H9 (cell line): ENCODE data around the gene ADAR. TPM values are rescaled to one million over a fixed set of nuclear protein-coding genes. Genes with fewer than 3 reads are reported as not detected.

Experiments
- DNase-seq: peaks from one replicate; pipeline ENCODE4 v3.0.0-alpha.2; 2017
- H2AFZ ChIP-seq: one replicate; pipeline ENCODE4 v1.6.1; 2013; ENCODE audit warnings: mild to moderate bottlenecking, low read length, control low read depth, moderate library complexity
- H2AK5ac ChIP-seq: 2 replicates; pipeline ENCODE4 v1.6.1; 2013; ENCODE audit warnings: low read length, control low read depth, mixed read lengths; ENCODE audit not compliant: insufficient read length
- H2BK120ac ChIP-seq: one replicate; pipeline ENCODE4 v1.6.1; 2013; ENCODE audit warnings: low read depth, mild to moderate bottlenecking, low read length, control low read depth, inconsistent platforms; ENCODE audit not compliant: poor library complexity, severe bottlenecking
- H2BK12ac ChIP-seq: 2 replicates; pipeline ENCODE4 v1.6.1; 2013; ENCODE audit warnings: low read length, control low read depth, mixed read lengths, low read depth; ENCODE audit not compliant: insufficient read length
- H2BK15ac ChIP-seq: 2 replicates; pipeline ENCODE4 v1.6.1; 2013; ENCODE audit warnings: low read depth, low read length, control low read depth
- H2BK20ac ChIP-seq: one replicate; pipeline ENCODE4 v1.6.1; 2013; ENCODE audit warnings: low read depth, mild to moderate bottlenecking, low read length, control low read depth, inconsistent platforms; ENCODE audit not compliant: poor library complexity, severe bottlenecking
- H2BK5ac ChIP-seq: 2 replicates; pipeline ENCODE4 v1.6.1; 2013; ENCODE audit warnings: low read length, control low read depth, mixed read lengths; ENCODE audit not compliant: insufficient read length
- H3K14ac ChIP-seq: 2 replicates; pipeline ENCODE4 v1.6.1; 2013; ENCODE audit warnings: low read length, control low read depth; ENCODE audit not compliant: insufficient read depth
- H3K18ac ChIP-seq: 2 replicates; pipeline ENCODE4 v1.6.1; 2013; ENCODE audit warnings: low read depth, mild to moderate bottlenecking, mixed read lengths, low read length, control low read depth; ENCODE audit not compliant: insufficient read length
- H3K23ac ChIP-seq: 2 replicates; pipeline ENCODE4 v1.6.1; 2013; ENCODE audit warnings: low read length, control low read depth, mixed read lengths, low read depth; ENCODE audit not compliant: insufficient read length
- H3K23me2 ChIP-seq: 2 replicates; pipeline ENCODE4 v1.6.1; 2013; ENCODE audit warnings: low read depth, mild to moderate bottlenecking, mixed read lengths, low read length, control low read depth; ENCODE audit not compliant: insufficient read length, poor library complexity, severe bottlenecking
- H3K27ac ChIP-seq: 2 replicates; pipeline ENCODE4 v1.5.1; 2013; ENCODE audit warnings: low read length, control low read depth, mixed read lengths, low read depth; ENCODE audit not compliant: insufficient read length
- H3K27me3 ChIP-seq: 2 replicates; pipeline ENCODE4 v1.6.1; 2013; ENCODE audit warnings: low read length, control low read depth, inconsistent platforms; ENCODE audit not compliant: insufficient read depth
- H3K4ac ChIP-seq: 2 replicates; pipeline ENCODE4 v1.6.1; 2013; ENCODE audit warnings: low read depth, mild to moderate bottlenecking, control low read depth, inconsistent platforms, low read length, moderate library complexity
- H3K4me1 ChIP-seq: 2 replicates; pipeline ENCODE4 v1.6.1; 2013; ENCODE audit warnings: low read length, control low read depth, inconsistent platforms; ENCODE audit not compliant: insufficient read depth
- H3K4me2 ChIP-seq: 2 replicates; pipeline ENCODE4 v1.6.1; 2013; ENCODE audit warnings: low read length, control low read depth, mixed read lengths; ENCODE audit not compliant: insufficient read length, insufficient read depth
- H3K56ac ChIP-seq: 2 replicates; pipeline ENCODE4 v1.6.1; 2013; ENCODE audit warnings: low read depth, mild to moderate bottlenecking, mixed read lengths, low read length, control low read depth; ENCODE audit not compliant: insufficient read length
- H3K79me1 ChIP-seq: 2 replicates; pipeline ENCODE4 v1.6.1; 2013; ENCODE audit warnings: low read depth, mild to moderate bottlenecking, moderate library complexity, low read length, control low read depth, inconsistent platforms; ENCODE audit not compliant: insufficient read depth, poor library complexity, severe bottlenecking
- H3K79me2 ChIP-seq: 2 replicates; pipeline ENCODE4 v1.6.1; 2013; ENCODE audit warnings: low read length, control low read depth, inconsistent platforms; ENCODE audit not compliant: insufficient read depth
- H3K9ac ChIP-seq: 2 replicates; pipeline ENCODE4 v1.6.1; 2013; ENCODE audit warnings: low read length, control low read depth, mixed read lengths; ENCODE audit not compliant: insufficient read length; ENCODE audit errors: extremely low read depth
- H3K9me3 ChIP-seq: one replicate; pipeline ENCODE4 v1.6.1; 2013; ENCODE audit warnings: low read depth, low read length, inconsistent platforms; ENCODE audit not compliant: control insufficient read depth
- H3T11ph ChIP-seq: one replicate; pipeline ENCODE4 v1.6.1; 2013; ENCODE audit warnings: mild to moderate bottlenecking, low read length, control low read depth, inconsistent platforms
- H4K20me1 ChIP-seq: one replicate; pipeline ENCODE4 v1.6.1; 2013; ENCODE audit not compliant: control insufficient read depth, insufficient read length, insufficient read depth
- H4K5ac ChIP-seq: 2 replicates; pipeline ENCODE4 v1.6.1; 2013; ENCODE audit warnings: low read depth, mild to moderate bottlenecking, mixed read lengths, low read length, control low read depth; ENCODE audit not compliant: insufficient read length
- H4K8ac ChIP-seq: replicated peaks from 2 replicates; pipeline ENCODE4 v1.6.1; 2013; ENCODE audit warnings: low read length, control low read depth, mixed read lengths, low read depth; ENCODE audit not compliant: insufficient read length
- H4K91ac ChIP-seq: 2 replicates; pipeline ENCODE4 v1.6.1; 2013; ENCODE audit warnings: low read depth, mild to moderate bottlenecking, moderate library complexity, mixed read lengths, low read length, control low read depth; ENCODE audit not compliant: insufficient read length
- H3K27ac Mint-ChIP-seq, 3 experiments: 2 replicates in 2 of 3; 3 replicates in 1 of 3; pipeline ENCODE4 v1.8.0; 2020 to 2021; ENCODE audit warnings: mixed read lengths in 3 of 3, mild to moderate bottlenecking in 1 of 3, moderate library complexity in 1 of 3
- H3K27me3 Mint-ChIP-seq: 2 replicates; pipeline ENCODE4 v1.8.0; 2021; ENCODE audit warnings: low read depth, mild to moderate bottlenecking, moderate library complexity, mixed read lengths
- H3K36me3 Mint-ChIP-seq, 3 experiments: 2 replicates in 2 of 3; 3 replicates in 1 of 3; pipeline ENCODE4 v1.8.0; 2020 to 2021; ENCODE audit warnings: low read depth in 3 of 3, mixed read lengths in 3 of 3; ENCODE audit not compliant: insufficient read depth in 1 of 3
- H3K4me1 Mint-ChIP-seq, 2 experiments: 2 replicates each; pipeline ENCODE4 v1.8.0; 2020; ENCODE audit warnings: mixed read lengths in 2 of 2
- H3K4me3 Mint-ChIP-seq, 2 experiments: 2 replicates in 1 of 2; 3 replicates in 1 of 2; pipeline ENCODE4 v1.8.0; 2020 to 2021; ENCODE audit warnings: mild to moderate bottlenecking in 2 of 2, mixed read lengths in 2 of 2, moderate library complexity in 1 of 2
- H3K9me3 Mint-ChIP-seq, 2 experiments: 2 replicates in 1 of 2; 3 replicates in 1 of 2; pipeline ENCODE4 v1.8.0; 2020; ENCODE audit warnings: mild to moderate bottlenecking in 2 of 2, mixed read lengths in 2 of 2, moderate library complexity in 1 of 2
- CTCF ChIP-seq: fragments of 200-600 bp; sonication (generic); conservative IDR thresholded peaks from 3 replicates; pipeline ENCODE4 v1.8.0; 2021; ENCODE audit warnings: antibody characterized with exemption, mild to moderate bottlenecking
- WGBS: extraction: QIAGEN DNeasy Blood & Tissue Kit; methylation state at CpG from one replicate; pipeline ENCODE4 v1.1.7; 2013; ENCODE audit warnings: missing lambda C conversion rate, low lambda C conversion rate, mixed read lengths; ENCODE audit not compliant: insufficient read length; ENCODE audit errors: extremely low coverage; 5-methylcytosine and 5-hydroxymethylcytosine counted together
- total RNA-seq: library from RNA; stranded (reverse); gene quantifications from 2 replicates; pipeline ENCODE4 v1.2.1, GENCODE V29; 2021

Gene ADAR
- total RNA-seq, 1 experiment from 2014 or later: 236 TPM

DNA sequence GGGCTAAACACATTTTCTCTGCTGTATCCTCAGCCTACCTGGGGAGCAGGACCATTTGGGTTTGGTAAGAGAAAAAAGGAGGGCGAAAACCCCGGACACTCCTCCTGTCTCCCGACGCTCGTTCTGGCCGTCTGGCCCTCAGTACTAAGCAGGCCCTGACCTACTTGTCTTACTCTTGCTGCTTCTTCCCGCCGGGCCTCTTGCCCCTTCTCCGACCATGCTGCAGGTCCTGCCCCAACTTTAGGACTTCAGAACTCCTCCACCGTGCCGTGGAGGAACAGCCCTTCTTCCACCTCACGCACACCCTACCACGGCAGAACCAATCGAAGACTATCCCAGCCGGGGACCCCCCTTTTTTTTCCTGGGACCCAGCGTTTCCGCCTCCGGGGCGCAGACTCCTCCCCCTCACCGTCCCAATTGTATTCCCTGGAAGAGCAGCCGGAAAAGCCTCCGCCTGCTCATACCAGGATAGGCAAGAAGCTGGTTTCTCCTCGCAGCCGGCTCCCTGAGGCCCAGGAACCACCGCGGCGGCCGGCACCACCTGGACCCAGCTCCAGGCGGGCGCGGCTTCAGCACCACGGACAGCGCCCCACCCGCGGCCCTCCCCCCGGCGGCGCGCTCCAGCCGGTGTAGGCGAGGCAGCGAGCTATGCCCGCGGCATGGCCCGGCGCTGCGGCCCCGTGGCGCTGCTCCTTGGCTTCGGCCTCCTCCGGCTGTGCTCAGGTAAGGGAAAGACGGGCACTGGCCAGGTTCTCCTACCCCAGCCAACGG lies 40.4 kb downstream of the ADAR start, which contains the start of gene CHRNB2:
TSS of gene CHRNB2 (plus strand) at position 393 of the 771 bp plus-strand sequence. CDS start at position 660, 267 bp downstream.
- Mint-ChIP-seq H3K4me3 (peak within 1 kb of the TSS; percentile 85 to 94), H3K36me3 (peaks cover 0 to 5% (median 3%) of the 10 kb centered on the region in 3 experiments; a peak in 4 of 7 replicates), H3K27ac (peak within 1 kb of the TSS; percentile 96 to 98 (median 96); a peak in 6 of 7 replicates), H3K27me3 (peaks cover 8% of the 10 kb centered on the region), H3K4me1 (peaks cover 23 to 26% of the 10 kb centered on the region in 2 experiments), H3K9me3 (no peaks in the 10 kb centered on the region)
- Histone ChIP-seq H3K14ac (no peak within 1 kb of the TSS), H3T11ph (no peak within 1 kb of the TSS), H3K4ac (no peak within 1 kb of the TSS), H3K23ac (no peak within 1 kb of the TSS), H3K79me1 (no peaks in the 10 kb centered on the region), H3K9me3 (no peaks in the 10 kb centered on the region), H3K56ac (no peak within 1 kb of the TSS), H3K4me1 (no peaks in the 10 kb centered on the region; the same call in 1 of the 2 replicates), H4K5ac (no peak within 1 kb of the TSS), H3K4me2 (peak within 1 kb of the TSS; percentile 48), H2BK15ac (no peak within 1 kb of the TSS), H3K9ac (peak within 1 kb of the TSS; percentile 15), H4K8ac (no peak within 1 kb of the TSS), H4K20me1 (no peaks in the 10 kb centered on the region), H3K18ac (no peak within 1 kb of the TSS), H2BK12ac (no peak within 1 kb of the TSS), H4K91ac (no peak within 1 kb of the TSS), H2BK120ac (no peak within 1 kb of the TSS), H2BK20ac (no peak within 1 kb of the TSS), H2AFZ (no peak within 1 kb of the TSS), H3K79me2 (no peaks in the 10 kb centered on the region), H2AK5ac (no peak within 1 kb of the TSS), H3K23me2 (peaks cover 11% of the 10 kb centered on the region), H2BK5ac (no peak within 1 kb of the TSS), H3K27me3 (no peaks in the 10 kb centered on the region), H3K27ac (no peak within 1 kb of the TSS)
- no CpG with 5 or more reads among the region's 53 CpGs for WGBS
- TF ChIP-seq CTCF: no peak
- DNase-seq: peak; percentile 96
